K562 (cell line): ENCODE measurements around the gene ZNF85. TPM values are rescaled to one million over a fixed set of nuclear protein-coding genes. Genes with fewer than 3 reads are reported as not detected.
A peak's percentile ranks its signal among the peaks of the same experiment; 100 is the strongest.

Experiments used
- ATAC-seq: fragments of 200-7000 bp; cut with Tn5 transposase; 3 replicates; pipeline ENCODE4 v1.9.1; 2020; ENCODE audit warnings: moderate library complexity
- BruUV-seq: library from RNA; stranded (reverse); fragments of 400-500 nt; replicated peaks from 2 replicates; lab custom pipeline; 2021; lab: Mats Ljungman, UMichigan
- CTCF ChIA-PET: fragments of 300-600 bp; formaldehyde crosslinking; extraction: SDS; loops from one replicate; lab custom pipeline; 2021; ENCODE audit warnings: low intra/inter-chr PET ratio; lab: Yijun Ruan, JAX
- POLR2A ChIA-PET: fragments of 300-600, 350-650 bp; sonication (Branson Sonifier 250); formaldehyde crosslinking; extraction: SDS; loops from one replicate; lab custom pipeline; 2021; ENCODE audit warnings: antibody characterized with exemption, inconsistent platforms; lab: Yijun Ruan, JAX
- DNase-seq, 4 experiments: peaks; one replicate each; pipeline versions ENCODE4 v3.0.0 to v3.0.0-alpha.2; 2011 to 2018; ENCODE audit warnings: low spot score in 3 of 4, mixed read lengths in 3 of 4; ENCODE audit errors: extremely low read depth in 1 of 4
- FAIRE-seq: peaks from 2 replicates; lab custom pipeline; 2011; peaks lifted over from hg19 to GRCh38; lab: Jason Lieb, UNC
- H2AFZ ChIP-seq: 2 replicates; pipeline ENCODE4 v1.6.0; 2011; ENCODE audit warnings: low read depth, low read length, control low read depth, inconsistent platforms
- H3K27ac ChIP-seq: fragments of 200-600 bp; 3 replicates; pipeline ENCODE4 v1.8.0; 2011; ENCODE audit warnings: low read depth, mild to moderate bottlenecking, control low read depth, inconsistent platforms, low read length, moderate library complexity, mixed read lengths; ENCODE audit errors: extremely low read depth
- H3K27me3 ChIP-seq, 2 experiments: fragments of 300-600 bp in 1 of 2; 2 replicates in 1 of 2; 3 replicates in 1 of 2; pipeline versions ENCODE4 v1.6.0 to v1.8.0; 2011; ENCODE audit warnings: inconsistent platforms in 2 of 2, low read length in 2 of 2, mild to moderate bottlenecking in 1 of 2, mixed read lengths in 1 of 2, moderate library complexity in 1 of 2; ENCODE audit not compliant: control insufficient read depth in 2 of 2, insufficient read depth in 2 of 2
- H3K36me3 ChIP-seq: fragments of 300-600 bp; 3 replicates; pipeline ENCODE4 v1.8.0; 2011; ENCODE audit warnings: mild to moderate bottlenecking, low read length, inconsistent platforms; ENCODE audit not compliant: control insufficient read depth, insufficient read depth
- H3K4me1 ChIP-seq, 2 experiments: fragments of 200-600 bp in 1 of 2; replicated peaks in 1 of 2; 2 replicates in 1 of 2; 3 replicates in 1 of 2; pipeline versions ENCODE4 v1.5.1 to v1.8.0; 2011; ENCODE audit warnings: inconsistent platforms in 2 of 2, low read length in 2 of 2, mild to moderate bottlenecking in 1 of 2, mixed read lengths in 1 of 2, moderate library complexity in 1 of 2; ENCODE audit not compliant: control insufficient read depth in 2 of 2, insufficient read depth in 2 of 2
- H3K4me2 ChIP-seq: 2 replicates; pipeline ENCODE4 v1.6.1; 2011; ENCODE audit warnings: low read length, control low read depth, inconsistent platforms, mixed read lengths; ENCODE audit not compliant: insufficient read depth
- H3K4me3 ChIP-seq: fragments of 200-600 bp; sonication (generic), shearing (Covaris generic); 2 replicates; pipeline ENCODE4 v1.5.1; 2016; ENCODE audit warnings: control low read depth, inconsistent platforms
- H3K79me2 ChIP-seq: fragments of 200-600 bp; 3 replicates; pipeline ENCODE4 v1.8.0; 2011; ENCODE audit warnings: low read length, inconsistent platforms; ENCODE audit not compliant: control insufficient read depth, insufficient read depth
- H3K9ac ChIP-seq, 2 experiments: 2 replicates each; pipeline versions ENCODE4 v1.6.0 to v1.6.1; 2011; ENCODE audit warnings: low read depth in 2 of 2, low read length in 2 of 2, control low read depth in 1 of 2, inconsistent platforms in 1 of 2, mild to moderate bottlenecking in 1 of 2, mixed read lengths in 1 of 2; ENCODE audit not compliant: insufficient read depth in 1 of 2
- H3K9me1 ChIP-seq: one replicate; pipeline ENCODE4 v1.6.0; 2011; ENCODE audit warnings: inconsistent platforms, mild to moderate bottlenecking, low read length, moderate library complexity; ENCODE audit not compliant: control insufficient read depth, insufficient read depth
- H3K9me3 ChIP-seq: replicated peaks from 2 replicates; pipeline ENCODE4 v1.5.1; 2011; ENCODE audit warnings: low read depth, low read length, inconsistent platforms; ENCODE audit not compliant: control insufficient read depth, insufficient read depth
- H4K20me1 ChIP-seq: replicated peaks from 2 replicates; pipeline ENCODE4 v1.6.1; 2011; ENCODE audit warnings: low read length, inconsistent platforms, mixed read lengths; ENCODE audit not compliant: control insufficient read depth, insufficient read depth
- ASH1L ChIP-seq: fragments of 450-650 bp; IDR thresholded peaks from 2 replicates; pipeline ENCODE4 v1.6.1; 2018; ENCODE audit warnings: borderline replicate concordance, mild to moderate bottlenecking, low read depth; ENCODE audit not compliant: partially characterized antibody
- CHD2 ChIP-seq: IDR thresholded peaks from 2 replicates; pipeline ENCODE4 v1.6.1; 2011; ENCODE audit warnings: low read depth, low read length
- CXXC5 ChIP-seq: fragments of 250-450 bp; sonication (Bioruptor Pico); IDR thresholded peaks from 2 replicates; pipeline ENCODE4 v1.8.0; 2022; ENCODE audit warnings: inconsistent platforms, mild to moderate bottlenecking, moderate library complexity
- PKNOX1 ChIP-seq: fragments of 450-650 bp; IDR thresholded peaks from 2 replicates; pipeline ENCODE4 v1.6.1; 2016
- PYGO2 ChIP-seq: fragments of 450-650 bp; IDR thresholded peaks from 2 replicates; pipeline ENCODE4 v1.6.1; 2016; ENCODE audit warnings: mild to moderate bottlenecking, missing genetic modification characterization, moderate library complexity, missing compliant biosample characterization
- SMARCB1 ChIP-seq: IDR thresholded peaks from 2 replicates; pipeline ENCODE4 v1.6.1; 2011; ENCODE audit warnings: improper control_type of control experiment, low read depth; ENCODE audit not compliant: insufficient read length
- SP2 ChIP-seq: IDR thresholded peaks from 2 replicates; pipeline ENCODE4 v1.6.1; 2011; ENCODE audit warnings: mild to moderate bottlenecking, low read depth, low read length, moderate library complexity; ENCODE audit not compliant: poor library complexity, severe bottlenecking; ENCODE audit errors: extremely low read depth
- THAP12 ChIP-seq: fragments of 250-450 bp; sonication (Bioruptor Pico); IDR thresholded peaks from 2 replicates; pipeline ENCODE4 v1.9.0; 2021; ENCODE audit warnings: mild to moderate bottlenecking, inconsistent platforms
- WGBS: fragments of 100-300 bp; shearing (Covaris generic); methylation state at CpG from one replicate; pipeline ENCODE4 v1.1.6; 2016; ENCODE audit warnings: low coverage, mixed read lengths; ENCODE audit not compliant: insufficient coverage; ENCODE audit errors: missing lambda C conversion rate; 5-methylcytosine and 5-hydroxymethylcytosine counted together
- in situ Hi-C: fragments of 300-500 bp; cut with MboI; formaldehyde crosslinking; loops from 4 replicates; pipeline ENCODE4 v1.15.0; 2018; ENCODE audit warnings: inconsistent platforms, mixed read lengths
- intact Hi-C: fragments of 100-400 bp; cut with micrococcal nuclease; formaldehyde crosslinking; loops from 2 replicates; pipeline ENCODE4 v1.14.2; 2022
- polyA plus RNA-seq, 8 experiments: library from polyadenylated mRNA; depleted of rRNA in 4 of 8; stranded (reverse) in 5 of 8; unstranded in 3 of 8; fragments of >200 nt; fragmentation: Nextera tagmentation in 2 of 8; fragmentation: Illumina TruSeq in 1 of 8; extraction: Ambion mirVana in 2 of 8; extraction: Trizol in 1 of 8; gene quantifications; 2 replicates each; pipeline versions ENCODE4 v1.2.1 to v1.2.3, GENCODE V29; 2011 to 2014; ENCODE audit warnings: inconsistent platforms in 1 of 8, missing spikeins in 1 of 8
- total RNA-seq, 7 experiments: library from RNA; depleted of rRNA in 6 of 7; stranded (reverse); fragments of >200 nt in 6 of 7; fragmentation: Illumina TruSeq in 2 of 7; extraction: Trizol in 2 of 7; gene quantifications; 2 replicates each; pipeline versions ENCODE4 v1.2.1 to v1.2.3, GENCODE V29; 2011 to 2021; ENCODE audit warnings: low replicate concordance in 1 of 7
- TF ChIP-seq, protein P1 (sequence below), 2 experiments: IDR thresholded peaks in 1 of 2; conservative IDR thresholded peaks in 1 of 2; 2 replicates each; pipeline ENCODE4 v1.6.1; 2016; ENCODE audit warnings: low read depth in 2 of 2, mild to moderate bottlenecking in 1 of 2, missing compliant biosample characterization in 1 of 2, missing genetic modification characterization in 1 of 2, moderate library complexity in 1 of 2

ZNF85 gene
- total and polyA plus RNA-seq, 9 of the 15 experiments (the other 6 are each of a cell fraction or from before 2014, with no cell fraction given), result 0.41 to 1.7 (median 0.92) TPM

DNA sequence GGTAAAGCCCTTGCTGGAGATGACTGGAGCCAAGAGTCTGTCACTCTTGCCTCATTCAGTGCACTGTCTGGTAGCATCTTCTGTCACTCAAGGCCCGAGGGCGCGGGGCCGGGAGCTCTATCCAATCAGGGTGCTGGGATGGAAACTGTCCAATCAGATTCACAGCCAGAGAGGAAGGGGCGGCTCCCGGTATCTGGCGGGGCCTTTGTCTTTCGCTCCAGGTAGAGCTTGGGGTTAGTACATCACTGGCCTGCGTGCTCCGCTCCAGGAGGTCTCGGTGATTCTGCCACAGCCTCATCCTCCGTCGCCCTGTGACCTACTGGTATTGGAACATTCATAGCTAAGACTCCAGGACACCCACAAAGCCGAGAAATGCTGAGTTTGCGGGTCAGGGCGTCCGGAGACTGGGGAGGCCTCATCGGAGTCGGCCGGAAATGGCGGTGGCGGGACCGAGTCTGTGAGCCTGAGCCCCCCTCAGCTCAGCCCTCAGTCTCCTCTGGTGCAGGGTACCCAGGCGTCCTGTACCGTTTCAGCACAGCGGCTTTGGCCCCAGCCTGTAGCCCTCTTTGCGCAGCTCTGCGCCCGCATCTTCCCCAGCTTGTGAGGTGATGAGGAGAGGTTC, 76.8 kb downstream of the ZNF85 start:
- DNase-seq (peak; percentile 65 to 75 (median 70)), FAIRE-seq (peak; percentile 65)
- TF ChIP-seq ASH1L (peak; percentile 66), THAP12 (CRISPR knock-in tag) (no peak), CHD2 (peak; percentile 51), SMARCB1 (no peak), SP2 (peak; percentile 59), PKNOX1 (peak; percentile 98), PYGO2 (tag) (no peak), CXXC5 (CRISPR knock-in tag) (peak; percentile 75)
- TF ChIP-seq, protein P1, sequence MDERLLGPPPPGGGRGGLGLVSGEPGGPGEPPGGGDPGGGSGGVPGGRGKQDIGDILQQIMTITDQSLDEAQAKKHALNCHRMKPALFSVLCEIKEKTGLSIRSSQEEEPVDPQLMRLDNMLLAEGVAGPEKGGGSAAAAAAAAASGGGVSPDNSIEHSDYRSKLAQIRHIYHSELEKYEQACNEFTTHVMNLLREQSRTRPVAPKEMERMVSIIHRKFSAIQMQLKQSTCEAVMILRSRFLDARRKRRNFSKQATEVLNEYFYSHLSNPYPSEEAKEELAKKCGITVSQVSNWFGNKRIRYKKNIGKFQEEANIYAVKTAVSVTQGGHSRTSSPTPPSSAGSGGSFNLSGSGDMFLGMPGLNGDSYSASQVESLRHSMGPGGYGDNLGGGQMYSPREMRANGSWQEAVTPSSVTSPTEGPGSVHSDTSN (CRISPR knock-in tag; IDR thresholded peaks at IDR 0.05; ENCODE audit: low read depth), result no peak
- TF ChIP-seq, protein P1 (tag; conservative IDR thresholded peaks at IDR 0.05; ENCODE audit: low read depth), result peak; percentile 68

More for the DNA sequence above, 76.8 kb downstream of the ZNF85 start:
- Histone ChIP-seq H3K27ac (no peak overlapping the region), H3K4me1 (peaks cover 0 to 5% of the 10 kb centered on the region in 2 experiments; a peak in 2 of 5 replicates), H3K4me3 (peak overlapping the region; percentile 41), H3K27me3 (no peaks in the 10 kb centered on the region), H4K20me1 (no peaks in the 10 kb centered on the region), H3K9me3 (no peaks in the 10 kb centered on the region; the same call in 1 of the 2 replicates), H3K79me2 (no peaks in the 10 kb centered on the region), H2AFZ (peak overlapping the region; percentile 86), H3K36me3 (no peaks in the 10 kb centered on the region), H3K4me2 (peak overlapping the region; percentile 71), H3K9ac (0 out of 4 replicates have a peak overlapping the region, but pooled peaks of 1 of the 2 experiments have one; percentile 50), H3K9me1 (no peaks in the 10 kb centered on the region)
- in situ Hi-C loops, result no loop called here
- 16% methylated on average over 29 of the region's 29 CpGs for WGBS
- TSS peak; percentile 88 for BruUV-seq
- ATAC-seq, result peak; percentile 99
- CTCF ChIA-PET, result no interaction called here
- POLR2A ChIA-PET, result interaction anchor here (0.6 kb wide), 2 partner anchors 8 to 506 kb away, joined by 3 read pairs; no protein-coding TSS in a partner anchor
- intact Hi-C loops, result no loop called here
